Stimulated activated CD4-positive, alpha-beta T cell treated with anti-CD3 and anti-CD28 coated beads, Interleukin-15, amount 100 ng/mL, for 1 hour (primary cell): ENCODE measurements around the gene SNPH.

ENCODE experiments used
- DNase-seq, 2 donors: peaks; one replicate each; pipeline ENCODE4 v3.0.0-alpha.2; 2020; ENCODE audit warnings: low read depth in 1 of 2, low spot score in 1 of 2

Gene SNPH

GRCh38 chr20:1323256-1323655 lies 57.2 kb downstream of the SNPH start:
- DNase-seq: no peak

GRCh38 chr20:1323830-1324597 lies 57.9 kb downstream of the SNPH start:
- no peak for DNase-seq

- no peak for DNase-seq
These were observed 58.6 kb downstream of the SNPH start for GRCh38 chr20:1324598-1325172.

GRCh38 chr20:1325173-1326030 lies 59.3 kb downstream of the SNPH start:
- peak; percentile 98 to 99 for DNase-seq

GRCh38 chr20:1326031-1326930 lies 60.2 kb downstream of the SNPH start:
- DNase-seq: no peak

- DNase-seq: no peak
These were observed 61.2 kb downstream of the SNPH start for GRCh38 chr20:1327241-1327653.

GRCh38 chr20:1327827-1328679 lies 62.0 kb downstream of the SNPH start:
- no peak for DNase-seq

GRCh38 chr20:1328680-1329330 lies 62.7 kb downstream of the SNPH start, which contains the start of gene SDCBP2:
Gene SDCBP2 (minus strand): TSS chr20:1329139. CDS start chr20:1320416, 8,723 bp downstream.
- DNase-seq: no peak

- no peak for DNase-seq
These were observed 64.2 kb downstream of the SNPH start for GRCh38 chr20:1330075-1330830.

- DNase-seq: no peak
These were observed 65.0 kb downstream of the SNPH start for GRCh38 chr20:1331101-1331500.

- no peak for DNase-seq
These were observed 65.8 kb downstream of the SNPH start for GRCh38 chr20:1331801-1332453.

- no peak for DNase-seq
These were observed 66.7 kb downstream of the SNPH start for GRCh38 chr20:1332749-1333300.

GRCh38 chr20:1333462-1334369 lies 67.6 kb downstream of the SNPH start:
- no peak for DNase-seq

- no peak for DNase-seq
These were observed 68.3 kb downstream of the SNPH start for GRCh38 chr20:1334370-1334731.

GRCh38 chr20:1334761-1335160 lies 68.7 kb downstream of the SNPH start:
- DNase-seq: no peak

GRCh38 chr20:1335961-1336698 lies 70.0 kb downstream of the SNPH start:
- DNase-seq: no peak
